ENCODE measurements around the gene RRBP1.

GRCh38 chr20:17569616-17570346 lies 112.3 kb downstream of the RRBP1 start, which contains the start of gene DSTN:
- TF ChIP-seq CTCF (conservative IDR thresholded peaks at IDR 0.05 in 1 of 2, IDR thresholded peaks at IDR 0.05 in 1 of 2; ENCODE audit: extremely low read depth in 1 of 2, insufficient read depth in 1 of 2, low read depth in 1 of 2, low read length in 2 of 2) (no peak), EZH2 (IDR thresholded peaks at IDR 0.05; ENCODE audit: borderline replicate concordance, low read length) (no peak)
